GM12874 (cell line): ENCODE results near the gene RPS6KC1.

Experiments used
- TF ChIP-seq, protein P1 (sequence below): IDR thresholded peaks from 2 replicates; pipeline ENCODE4 v1.5.1; 2011; ENCODE audit warnings: low read depth, mild to moderate bottlenecking, control low read depth, low read length, moderate library complexity; ENCODE audit not compliant: insufficient read depth

Gene RPS6KC1

GRCh38 chr1:213119794-213120193, 68.8 kb downstream of the RPS6KC1 start:
- TF ChIP-seq, protein P1, sequence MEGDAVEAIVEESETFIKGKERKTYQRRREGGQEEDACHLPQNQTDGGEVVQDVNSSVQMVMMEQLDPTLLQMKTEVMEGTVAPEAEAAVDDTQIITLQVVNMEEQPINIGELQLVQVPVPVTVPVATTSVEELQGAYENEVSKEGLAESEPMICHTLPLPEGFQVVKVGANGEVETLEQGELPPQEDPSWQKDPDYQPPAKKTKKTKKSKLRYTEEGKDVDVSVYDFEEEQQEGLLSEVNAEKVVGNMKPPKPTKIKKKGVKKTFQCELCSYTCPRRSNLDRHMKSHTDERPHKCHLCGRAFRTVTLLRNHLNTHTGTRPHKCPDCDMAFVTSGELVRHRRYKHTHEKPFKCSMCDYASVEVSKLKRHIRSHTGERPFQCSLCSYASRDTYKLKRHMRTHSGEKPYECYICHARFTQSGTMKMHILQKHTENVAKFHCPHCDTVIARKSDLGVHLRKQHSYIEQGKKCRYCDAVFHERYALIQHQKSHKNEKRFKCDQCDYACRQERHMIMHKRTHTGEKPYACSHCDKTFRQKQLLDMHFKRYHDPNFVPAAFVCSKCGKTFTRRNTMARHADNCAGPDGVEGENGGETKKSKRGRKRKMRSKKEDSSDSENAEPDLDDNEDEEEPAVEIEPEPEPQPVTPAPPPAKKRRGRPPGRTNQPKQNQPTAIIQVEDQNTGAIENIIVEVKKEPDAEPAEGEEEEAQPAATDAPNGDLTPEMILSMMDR = no peak

DNA sequence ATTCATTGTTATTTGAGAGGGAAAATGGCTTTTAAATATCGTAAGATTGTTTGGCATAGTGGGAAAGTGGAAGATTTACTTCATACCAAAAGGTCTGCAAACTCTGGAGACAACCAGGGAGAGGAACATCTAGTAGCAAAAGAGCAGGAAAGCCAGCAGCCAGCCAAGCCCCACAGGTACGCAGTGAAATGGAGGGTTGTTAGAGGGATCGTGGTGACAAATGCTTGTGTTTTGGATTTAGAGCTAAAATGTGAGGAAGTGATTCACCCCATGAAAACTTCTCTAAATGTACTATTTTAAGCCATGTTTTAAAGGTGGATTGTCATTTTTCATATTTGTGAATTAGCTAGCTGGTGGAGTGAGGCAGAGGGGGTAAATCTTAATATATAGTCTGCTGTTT, 69.3 kb downstream of the RPS6KC1 start:
- TF ChIP-seq, protein P1 = no peak

- TF ChIP-seq, protein P1 = no peak
Observed at GRCh38 chr1:213120961-213121360, 69.9 kb downstream of the RPS6KC1 start.

GRCh38 chr1:213122514-213122929, 71.5 kb downstream of the RPS6KC1 start:
- TF ChIP-seq, protein P1 = peak; percentile 21; the same call in 1 of the 2 replicates

- TF ChIP-seq, protein P1 = no peak
Observed at GRCh38 chr1:213123087-213123486, 72.0 kb downstream of the RPS6KC1 start.

GRCh38 chr1:213123536-213123935, 72.5 kb downstream of the RPS6KC1 start:
- TF ChIP-seq, protein P1 = no peak

GRCh38 chr1:213124590-213124989, 73.5 kb downstream of the RPS6KC1 start:
- TF ChIP-seq, protein P1 = no peak
